PC-9 (cell line): Measurements from ENCODE around the gene DNTTIP2. TPM values are rescaled to one million over a fixed set of nuclear protein-coding genes. Genes with fewer than 3 reads are reported as not detected.

Experiments used
- BruUV-seq: library from RNA; stranded (reverse); fragments of 400-500 nt; replicated peaks from 2 replicates; lab custom pipeline; 2021; lab: Mats Ljungman, UMichigan
- CTCF ChIA-PET: fragments of 300-600 bp; sonication (Branson Sonifier 250); formaldehyde crosslinking; loops from one replicate; lab custom pipeline; 2022; ENCODE audit warnings: antibody characterized with exemption; lab: Charles Lee
- POLR2A ChIA-PET: fragments of 300-600 bp; sonication (Branson Sonifier 250); formaldehyde crosslinking; loops from one replicate; lab custom pipeline; 2022; ENCODE audit warnings: antibody characterized with exemption; ENCODE audit not compliant: unreplicated experiment; lab: Charles Lee
- DNase-seq, 2 experiments: peaks; one replicate each; pipeline versions ENCODE4 v3.0.0 to v3.0.0-alpha.2; 2015 to 2022; ENCODE audit warnings: mixed read lengths in 1 of 2
- H2AFZ ChIP-seq: fragments of 200-600 bp; sonication (generic); 2 replicates; pipeline ENCODE4 v1.8.1; 2017; ENCODE audit warnings: antibody characterized with exemption
- H3F3A ChIP-seq: fragments of 200-600 bp; sonication (generic); 2 replicates; pipeline ENCODE4 v1.8.1; 2017; ENCODE audit warnings: antibody characterized with exemption, mild to moderate bottlenecking, low read depth; ENCODE audit not compliant: insufficient read depth
- H3K27ac ChIP-seq: fragments of 200-600 bp; sonication (generic); 2 replicates; pipeline ENCODE4 v1.6.1; 2016; ENCODE audit warnings: mixed run types
- H3K27me3 ChIP-seq: fragments of 200-600 bp; sonication (generic); 2 replicates; pipeline ENCODE4 v1.6.1; 2016; ENCODE audit warnings: low read depth, mixed run types; ENCODE audit not compliant: insufficient read depth
- H3K36me3 ChIP-seq: fragments of 200-600 bp; sonication (generic); 2 replicates; pipeline ENCODE4 v1.6.1; 2016; ENCODE audit warnings: low read depth, mixed run types
- H3K4me1 ChIP-seq: fragments of 200-600 bp; sonication (generic); replicated peaks from 2 replicates; pipeline ENCODE4 v1.6.1; 2016; ENCODE audit warnings: mixed run types; ENCODE audit not compliant: insufficient read depth
- H3K4me2 ChIP-seq: fragments of 200-600 bp; sonication (generic); 2 replicates; pipeline ENCODE4 v1.6.1; 2017; ENCODE audit warnings: mixed run types
- H3K4me3 ChIP-seq: fragments of 200-600 bp; sonication (generic); 2 replicates; pipeline ENCODE4 v1.6.1; 2016; ENCODE audit warnings: mixed run types
- H3K79me2 ChIP-seq: fragments of 200-600 bp; sonication (generic); 2 replicates; pipeline ENCODE4 v1.6.1; 2017; ENCODE audit warnings: low read depth, mixed run types
- H3K9me2 ChIP-seq: fragments of 200-600 bp; sonication (generic); 2 replicates; pipeline ENCODE4 v1.8.1; 2017; ENCODE audit warnings: mild to moderate bottlenecking; ENCODE audit not compliant: insufficient read depth
- H3K9me3 ChIP-seq: fragments of 200-600 bp; sonication (generic); 2 replicates; pipeline ENCODE4 v1.8.1; 2016; ENCODE audit warnings: low read depth; ENCODE audit not compliant: insufficient read depth
- H4K20me1 ChIP-seq: fragments of 200-600 bp; sonication (generic); 2 replicates; pipeline ENCODE4 v1.8.1; 2017; ENCODE audit not compliant: insufficient read depth
- EZH2 ChIP-seq: fragments of 200-600 bp; sonication (generic); IDR thresholded peaks from 2 replicates; pipeline ENCODE4 v1.8.0; 2017; ENCODE audit warnings: antibody characterized with exemption, low read depth
- intact Hi-C: fragments of 100-400 bp; cut with micrococcal nuclease; formaldehyde crosslinking; loops from one replicate; pipeline ENCODE4 v1.10.0; 2022; ENCODE audit not compliant: unreplicated experiment
- total RNA-seq: library from RNA; stranded (reverse); gene quantifications from 2 replicates; pipeline ENCODE4 v1.2.3, GENCODE V29; 2021
- TF ChIP-seq, protein P1 (sequence below): fragments of 200-600 bp; sonication (generic); conservative IDR thresholded peaks from 2 replicates; pipeline ENCODE4 v1.6.1; 2017; ENCODE audit warnings: mixed run types, antibody characterized with exemption, mild to moderate bottlenecking, moderate library complexity

The DNTTIP2 gene
- total RNA-seq, 1 experiment from 2014 or later = 85.7 TPM

DNA sequence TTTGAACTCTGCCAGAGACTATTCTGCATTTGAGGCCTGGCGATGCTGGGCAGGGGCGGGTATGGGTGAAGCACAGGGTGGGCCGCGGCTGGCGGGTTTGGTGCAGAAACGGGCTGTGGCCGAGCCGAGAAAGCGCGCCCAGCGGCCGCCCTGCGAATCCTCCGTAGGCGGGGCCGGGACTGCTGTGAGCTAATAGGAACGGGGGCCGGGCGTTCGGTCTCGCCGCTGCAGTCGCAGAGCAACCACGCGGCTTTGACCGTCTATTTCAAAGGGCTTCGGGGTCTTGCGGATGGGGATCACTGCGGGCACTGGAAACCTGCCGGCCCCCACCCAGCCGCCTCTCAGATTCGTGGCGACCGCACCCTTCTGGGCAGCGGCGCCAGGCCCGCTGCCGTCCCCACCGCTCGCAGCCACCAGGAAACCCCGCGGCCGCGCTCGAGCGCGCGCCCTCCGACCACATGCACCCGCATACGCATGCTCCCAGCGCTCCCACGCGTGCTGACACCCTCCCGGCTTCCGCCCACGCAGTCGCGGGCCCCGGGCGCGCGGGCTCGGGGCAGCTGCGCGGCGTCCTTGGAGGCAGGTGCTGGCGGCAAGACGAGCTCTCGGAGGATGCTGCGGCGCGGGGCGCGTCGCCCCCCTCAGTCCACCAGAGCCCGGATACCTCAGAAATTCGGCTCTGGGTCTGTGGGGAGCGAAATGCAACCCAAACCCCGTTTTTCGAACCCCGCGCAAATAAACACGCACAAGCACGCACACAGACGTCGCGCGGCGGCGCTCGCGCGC, 32.6 kb downstream of the DNTTIP2 start:
- ChIA-PET POLR2A (interaction anchor here (0.5 to 0.7 kb wide), 4 partner anchors 93 to 266 kb away, joined by 3 to 5 read pairs (median 4); no protein-coding TSS in a partner anchor), CTCF (no interaction called here)
- H3K4me3 ChIP-seq = peak overlapping the region; percentile 94
- peak overlapping the region; percentile 86 for H2AFZ ChIP-seq
- peaks cover 15% of the 10 kb centered on the region for H3K79me2 ChIP-seq
- peak overlapping the region; percentile 81 for H3K27ac ChIP-seq
- H3K36me3 ChIP-seq = 0 out of 2 replicates have a peak, but pooled peaks cover 5% of the 10 kb centered on the region
- peak; percentile 77 to 81 for DNase-seq
- peak overlapping the region; percentile 95 for H3K4me2 ChIP-seq
- no peaks in the 10 kb centered on the region for H4K20me1 ChIP-seq
- TSS peak; percentile 83 for BruUV-seq
- TF ChIP-seq, protein P1, sequence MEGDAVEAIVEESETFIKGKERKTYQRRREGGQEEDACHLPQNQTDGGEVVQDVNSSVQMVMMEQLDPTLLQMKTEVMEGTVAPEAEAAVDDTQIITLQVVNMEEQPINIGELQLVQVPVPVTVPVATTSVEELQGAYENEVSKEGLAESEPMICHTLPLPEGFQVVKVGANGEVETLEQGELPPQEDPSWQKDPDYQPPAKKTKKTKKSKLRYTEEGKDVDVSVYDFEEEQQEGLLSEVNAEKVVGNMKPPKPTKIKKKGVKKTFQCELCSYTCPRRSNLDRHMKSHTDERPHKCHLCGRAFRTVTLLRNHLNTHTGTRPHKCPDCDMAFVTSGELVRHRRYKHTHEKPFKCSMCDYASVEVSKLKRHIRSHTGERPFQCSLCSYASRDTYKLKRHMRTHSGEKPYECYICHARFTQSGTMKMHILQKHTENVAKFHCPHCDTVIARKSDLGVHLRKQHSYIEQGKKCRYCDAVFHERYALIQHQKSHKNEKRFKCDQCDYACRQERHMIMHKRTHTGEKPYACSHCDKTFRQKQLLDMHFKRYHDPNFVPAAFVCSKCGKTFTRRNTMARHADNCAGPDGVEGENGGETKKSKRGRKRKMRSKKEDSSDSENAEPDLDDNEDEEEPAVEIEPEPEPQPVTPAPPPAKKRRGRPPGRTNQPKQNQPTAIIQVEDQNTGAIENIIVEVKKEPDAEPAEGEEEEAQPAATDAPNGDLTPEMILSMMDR = peak; percentile 37; the same call in 1 of the 2 replicates
- TF ChIP-seq EZH2 = no peak
- H3F3A ChIP-seq = peaks cover 33% of the 10 kb centered on the region
- no peaks in the 10 kb centered on the region for H3K9me2 ChIP-seq
- no peaks in the 10 kb centered on the region for H3K27me3 ChIP-seq
- H3K9me3 ChIP-seq = no peaks in the 10 kb centered on the region; the same call in 1 of the 2 replicates
- H3K4me1 ChIP-seq = peaks cover 36% of the 10 kb centered on the region
- intact Hi-C loops = loop anchor here (1.0 to 5.0 kb wide), 2 partner anchors 261 to 499 kb away; partner anchors contain the start of gene DR1

DNA sequence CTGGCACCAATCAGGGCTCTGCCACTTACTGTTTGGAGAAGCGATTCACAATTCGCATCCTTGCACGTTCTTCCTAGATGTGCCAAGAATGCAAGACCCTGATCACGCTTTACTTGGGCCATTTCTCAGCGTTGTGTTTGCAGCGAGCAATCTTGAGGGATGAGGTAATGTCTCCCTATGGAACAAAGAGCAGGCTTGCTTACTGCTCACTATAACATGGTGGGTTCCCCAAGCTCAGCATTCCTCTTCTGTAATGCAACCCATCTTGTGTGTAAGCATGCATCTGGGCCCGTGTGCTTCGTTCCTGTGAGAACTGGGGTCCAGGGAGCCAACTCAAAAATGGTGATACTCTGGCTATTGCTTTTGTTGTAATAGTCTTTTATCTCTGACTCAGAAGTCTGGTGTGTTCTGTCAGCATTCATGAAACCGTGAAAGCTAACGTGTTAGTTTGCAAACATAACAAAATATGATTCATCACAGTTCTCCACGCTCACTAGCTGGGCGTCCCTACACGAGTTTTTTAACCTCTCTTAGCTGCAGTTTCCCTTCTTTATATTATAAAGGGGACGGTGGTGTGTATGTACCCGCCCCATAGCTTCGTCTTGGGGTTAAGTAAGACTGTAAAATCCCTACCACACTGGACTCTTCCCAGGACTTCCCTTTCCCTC, 33.3 kb downstream of the DNTTIP2 start:
- TF ChIP-seq, protein P1 = peak; percentile 42; the same call in 1 of the 2 replicates
- TF ChIP-seq EZH2 = no peak
- peaks cover 15% of the 10 kb centered on the region for H3K79me2 ChIP-seq
- H3K9me2 ChIP-seq = no peaks in the 10 kb centered on the region
- BruUV-seq = TSS peak; percentile 29
- peak overlapping the region; percentile 94 for H3K4me3 ChIP-seq
- H3K4me2 ChIP-seq = peak overlapping the region; percentile 95
- intact Hi-C loops = loop anchor here (1.0 to 5.0 kb wide), 4 partner anchors 67 to 498 kb away; partner anchors contain the start of gene DR1
- peak overlapping the region; percentile 81 for H3K27ac ChIP-seq
- CTCF ChIA-PET = no interaction called here
- 0 out of 2 replicates have a peak, but pooled peaks cover 5% of the 10 kb centered on the region for H3K36me3 ChIP-seq
- H3K4me1 ChIP-seq = peaks cover 36% of the 10 kb centered on the region
- H3K9me3 ChIP-seq = no peaks in the 10 kb centered on the region; the same call in 1 of the 2 replicates
- H2AFZ ChIP-seq = peak overlapping the region; percentile 86
- POLR2A ChIA-PET = interaction anchor here (0.5 to 0.7 kb wide), 5 partner anchors 92 to 266 kb away, joined by 3 to 6 read pairs (median 4); no protein-coding TSS in a partner anchor
- H4K20me1 ChIP-seq = no peaks in the 10 kb centered on the region
- peaks cover 33% of the 10 kb centered on the region for H3F3A ChIP-seq
- DNase-seq = peak in 1 of 2 experiments; percentile 94
- H3K27me3 ChIP-seq = no peaks in the 10 kb centered on the region
